Osteoblast (primary cell): ENCODE measurements around the gene NCK2. TPM values are rescaled to one million over a fixed set of nuclear protein-coding genes. Genes with fewer than 3 reads are reported as not detected.

Source experiments
- DNase-seq: peaks from one replicate; pipeline ENCODE4 v3.0.0; 2011; ENCODE audit warnings: low spot score, mixed read lengths; ENCODE audit not compliant: insufficient read length; ENCODE audit errors: missing footprints
- H2AFZ ChIP-seq: 2 replicates; pipeline ENCODE4 v1.6.0; 2011; ENCODE audit warnings: mild to moderate bottlenecking, low read length
- H3K27ac ChIP-seq: 2 replicates; pipeline ENCODE4 v1.5.1; 2011; ENCODE audit warnings: mild to moderate bottlenecking, low read depth, low read length, moderate library complexity
- H3K27me3 ChIP-seq: 2 replicates; pipeline ENCODE4 v1.6.0; 2012; ENCODE audit warnings: mild to moderate bottlenecking, control low read depth, inconsistent platforms, low read length, moderate library complexity; ENCODE audit not compliant: insufficient read depth
- H3K36me3 ChIP-seq: 2 replicates; pipeline ENCODE4 v1.5.1; 2011; ENCODE audit warnings: mild to moderate bottlenecking, low read length, control low read depth, moderate library complexity; ENCODE audit not compliant: insufficient read depth
- H3K4me1 ChIP-seq: 2 replicates; pipeline ENCODE4 v1.5.1; 2011; ENCODE audit warnings: mild to moderate bottlenecking, low read length, control low read depth, moderate library complexity; ENCODE audit not compliant: insufficient read depth
- H3K4me2 ChIP-seq: 2 replicates; pipeline ENCODE4 v1.6.0; 2011; ENCODE audit warnings: mild to moderate bottlenecking, low read length; ENCODE audit not compliant: insufficient read depth
- H3K4me3 ChIP-seq: fragments of 200-600 bp; sonication (generic); 3 replicates; pipeline ENCODE4 v1.5.1; 2012; ENCODE audit warnings: mild to moderate bottlenecking, low read length, inconsistent platforms; ENCODE audit not compliant: insufficient read depth
- H3K79me2 ChIP-seq: 2 replicates; pipeline ENCODE4 v1.6.0; 2012; ENCODE audit warnings: mild to moderate bottlenecking, low read length, control low read depth, inconsistent platforms; ENCODE audit not compliant: insufficient read depth
- H3K9me3 ChIP-seq: 2 replicates; pipeline ENCODE4 v1.5.1; 2011; ENCODE audit warnings: low read depth, low read length, control low read depth
- H4K20me1 ChIP-seq: 2 replicates; pipeline ENCODE4 v1.6.0; 2012; ENCODE audit warnings: mild to moderate bottlenecking, low read length, control low read depth; ENCODE audit not compliant: insufficient read depth
- total RNA-seq: library from RNA; depleted of rRNA; stranded (reverse); fragments of >200 nt; gene quantifications from 2 replicates; pipeline ENCODE4 v1.2.3, GENCODE V29; 2012
- TF ChIP-seq, protein P1 (sequence below): IDR thresholded peaks from 2 replicates; pipeline ENCODE4 v1.5.1; 2011; ENCODE audit warnings: mild to moderate bottlenecking, low read depth, low read length, moderate library complexity; ENCODE audit errors: extremely low read depth

The NCK2 gene
- total RNA-seq, 1 donor, result 28.6 TPM

DNA sequence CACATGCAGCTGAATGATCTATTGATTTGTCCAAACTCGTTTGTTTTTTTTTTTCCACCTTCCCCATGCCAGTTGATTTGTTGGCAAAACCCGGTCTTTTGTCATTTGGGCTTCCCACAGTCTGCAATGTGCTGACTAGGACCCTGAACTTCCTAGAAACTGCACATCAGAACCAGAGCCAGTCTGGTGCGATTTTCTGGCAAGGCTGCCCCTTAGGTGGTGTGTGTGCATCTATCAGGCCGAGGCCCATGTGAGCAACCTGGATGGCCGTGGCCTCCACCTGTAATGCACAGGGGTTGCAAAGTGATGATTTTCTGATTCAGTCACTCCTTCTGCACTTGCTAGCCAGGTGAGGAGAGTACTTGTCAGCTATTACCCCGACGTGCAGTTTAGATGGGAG lies 47.8 kb downstream of the NCK2 start:
- Histone ChIP-seq H3K79me2 (peaks cover 55% of the 10 kb centered on the region), H3K27ac (no peak overlapping the region), H3K27me3 (no peaks in the 10 kb centered on the region), H3K9me3 (no peaks in the 10 kb centered on the region), H2AFZ (no peak overlapping the region), H4K20me1 (peaks cover 16% of the 10 kb centered on the region), H3K4me1 (peaks cover 53% of the 10 kb centered on the region), H3K4me2 (no peak overlapping the region), H3K36me3 (no peaks in the 10 kb centered on the region), H3K4me3 (no peak overlapping the region)
- TF ChIP-seq, protein P1, sequence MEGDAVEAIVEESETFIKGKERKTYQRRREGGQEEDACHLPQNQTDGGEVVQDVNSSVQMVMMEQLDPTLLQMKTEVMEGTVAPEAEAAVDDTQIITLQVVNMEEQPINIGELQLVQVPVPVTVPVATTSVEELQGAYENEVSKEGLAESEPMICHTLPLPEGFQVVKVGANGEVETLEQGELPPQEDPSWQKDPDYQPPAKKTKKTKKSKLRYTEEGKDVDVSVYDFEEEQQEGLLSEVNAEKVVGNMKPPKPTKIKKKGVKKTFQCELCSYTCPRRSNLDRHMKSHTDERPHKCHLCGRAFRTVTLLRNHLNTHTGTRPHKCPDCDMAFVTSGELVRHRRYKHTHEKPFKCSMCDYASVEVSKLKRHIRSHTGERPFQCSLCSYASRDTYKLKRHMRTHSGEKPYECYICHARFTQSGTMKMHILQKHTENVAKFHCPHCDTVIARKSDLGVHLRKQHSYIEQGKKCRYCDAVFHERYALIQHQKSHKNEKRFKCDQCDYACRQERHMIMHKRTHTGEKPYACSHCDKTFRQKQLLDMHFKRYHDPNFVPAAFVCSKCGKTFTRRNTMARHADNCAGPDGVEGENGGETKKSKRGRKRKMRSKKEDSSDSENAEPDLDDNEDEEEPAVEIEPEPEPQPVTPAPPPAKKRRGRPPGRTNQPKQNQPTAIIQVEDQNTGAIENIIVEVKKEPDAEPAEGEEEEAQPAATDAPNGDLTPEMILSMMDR, result no peak
- no peak for DNase-seq

DNA sequence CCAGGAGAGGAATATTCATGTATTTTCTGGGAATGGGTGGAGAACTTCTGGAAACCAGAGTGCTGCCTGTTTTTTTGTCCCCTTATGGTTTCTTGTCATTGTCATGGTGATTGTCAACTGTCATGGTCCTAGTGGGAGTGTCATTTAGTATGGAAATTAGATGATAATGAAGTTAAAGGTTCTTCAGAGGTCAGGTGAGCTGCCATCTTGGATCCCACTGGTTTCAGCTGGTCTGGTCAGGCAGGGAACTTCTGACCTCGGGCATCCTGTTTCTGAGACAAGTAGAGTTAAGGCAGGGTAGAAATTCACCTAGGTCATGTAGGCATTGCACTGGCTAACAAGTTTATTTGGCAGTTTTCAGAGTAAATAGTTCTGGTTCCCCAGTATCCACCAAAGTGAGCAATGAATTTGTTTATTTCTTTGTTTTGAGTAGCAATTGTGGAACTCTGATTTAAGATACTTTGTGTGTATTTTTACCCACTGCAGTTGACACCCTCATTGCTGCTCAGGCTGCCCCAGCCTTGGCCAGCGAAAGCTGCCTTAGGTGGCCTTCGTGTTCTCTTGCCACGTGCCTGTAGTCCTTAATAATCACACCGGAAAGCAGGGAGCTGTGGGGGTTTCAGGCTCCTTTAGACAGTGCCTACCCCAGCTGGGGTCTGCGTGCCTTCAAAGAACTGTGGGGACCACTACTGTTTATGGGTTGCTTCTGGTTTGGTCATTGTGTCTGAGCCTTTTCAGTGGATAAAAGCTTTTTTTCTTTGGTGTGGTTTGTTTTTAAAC lies 48.7 kb downstream of the NCK2 start:
- no peak overlapping the region for H3K4me3 ChIP-seq
- TF ChIP-seq, protein P1, result no peak
- H3K9me3 ChIP-seq, result no peaks in the 10 kb centered on the region
- H3K79me2 ChIP-seq, result peaks cover 53% of the 10 kb centered on the region
- no peak overlapping the region for H3K4me2 ChIP-seq
- DNase-seq, result no peak
- H3K27ac ChIP-seq, result no peak overlapping the region
- H2AFZ ChIP-seq, result no peak overlapping the region
- H3K36me3 ChIP-seq, result no peaks in the 10 kb centered on the region
- no peaks in the 10 kb centered on the region for H3K27me3 ChIP-seq
- peaks cover 16% of the 10 kb centered on the region for H4K20me1 ChIP-seq
- peaks cover 55% of the 10 kb centered on the region for H3K4me1 ChIP-seq

DNA sequence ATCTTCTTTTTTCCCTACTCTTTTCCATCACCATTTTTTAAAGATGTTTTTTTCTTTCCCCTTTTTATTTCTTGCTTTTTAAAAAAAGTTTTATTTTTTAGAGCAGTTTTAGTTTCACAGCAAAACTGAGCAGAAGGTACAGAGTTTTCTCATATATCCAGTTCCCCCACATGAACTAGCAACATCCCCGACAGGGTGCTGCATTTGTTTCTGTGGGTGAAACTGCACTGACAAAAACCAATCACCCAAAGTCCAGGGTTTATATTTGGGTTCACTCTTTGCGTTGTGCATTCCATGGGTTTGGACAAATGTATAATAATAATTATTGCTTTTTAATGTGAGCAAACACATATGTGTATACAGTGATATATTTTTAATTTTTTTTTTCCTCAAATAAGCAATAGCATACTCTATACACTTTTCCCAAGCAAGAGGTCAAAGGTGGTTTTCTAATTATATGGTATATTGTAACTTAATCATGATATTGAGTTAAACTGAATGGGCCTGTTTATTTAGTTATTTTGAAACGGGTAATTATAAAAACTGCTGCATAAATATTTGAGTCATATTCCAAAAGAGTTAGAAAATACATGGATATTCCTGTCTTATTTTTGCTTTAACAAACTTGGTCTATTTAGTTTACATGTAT lies 50.3 kb downstream of the NCK2 start:
- Histone ChIP-seq H4K20me1 (peaks cover 16% of the 10 kb centered on the region), H3K4me1 (peaks cover 49% of the 10 kb centered on the region), H3K9me3 (no peaks in the 10 kb centered on the region), H3K79me2 (peaks cover 63% of the 10 kb centered on the region), H2AFZ (peak overlapping the region; percentile 58), H3K4me2 (peak overlapping the region; percentile 72), H3K27me3 (no peaks in the 10 kb centered on the region), H3K27ac (peak overlapping the region; percentile 34), H3K36me3 (no peaks in the 10 kb centered on the region), H3K4me3 (peak overlapping the region; percentile 46)
- TF ChIP-seq, protein P1, result no peak
- no peak for DNase-seq

DNA sequence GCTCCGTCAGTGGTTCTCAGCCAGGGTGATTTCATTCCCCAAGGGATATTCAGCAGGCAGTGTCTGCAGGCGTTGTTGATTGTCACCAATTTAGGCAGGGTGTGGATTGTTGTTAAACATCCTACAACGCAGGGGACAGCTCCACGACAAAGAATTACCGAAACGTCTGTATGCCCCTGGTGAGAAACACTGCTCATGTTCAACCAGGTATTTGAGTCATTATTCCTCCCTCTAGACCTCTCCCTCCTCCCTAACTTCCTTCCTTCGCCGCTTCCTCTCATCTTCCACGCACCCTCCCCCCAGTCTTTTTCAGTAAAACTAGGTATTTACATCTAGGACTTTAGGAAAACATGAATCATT lies 50.8 kb downstream of the NCK2 start:
- Histone ChIP-seq H3K79me2 (peaks cover 64% of the 10 kb centered on the region), H3K9me3 (no peaks in the 10 kb centered on the region), H3K36me3 (no peaks in the 10 kb centered on the region), H3K4me1 (peaks cover 49% of the 10 kb centered on the region), H4K20me1 (peaks cover 17% of the 10 kb centered on the region), H3K27ac (peak overlapping the region; percentile 34), H2AFZ (peak overlapping the region; percentile 58), H3K27me3 (no peaks in the 10 kb centered on the region), H3K4me2 (peak overlapping the region; percentile 72), H3K4me3 (peak overlapping the region; percentile 46)
- TF ChIP-seq, protein P1, result no peak
- DNase-seq, result no peak
